ENCODE measurements around the gene TGFB1I1. TPM values are rescaled to one million over a fixed set of nuclear protein-coding genes. Genes with fewer than 3 reads are reported as not detected.
A peak's percentile ranks its signal among the peaks of the same experiment; 100 is the strongest.

The TGFB1I1 gene
- total and polyA plus RNA-seq, 2 of the 13 experiments (the other 11 are each of a cell fraction or from before 2014, with no cell fraction given), result 0.80 to 2.9 TPM

DNA sequence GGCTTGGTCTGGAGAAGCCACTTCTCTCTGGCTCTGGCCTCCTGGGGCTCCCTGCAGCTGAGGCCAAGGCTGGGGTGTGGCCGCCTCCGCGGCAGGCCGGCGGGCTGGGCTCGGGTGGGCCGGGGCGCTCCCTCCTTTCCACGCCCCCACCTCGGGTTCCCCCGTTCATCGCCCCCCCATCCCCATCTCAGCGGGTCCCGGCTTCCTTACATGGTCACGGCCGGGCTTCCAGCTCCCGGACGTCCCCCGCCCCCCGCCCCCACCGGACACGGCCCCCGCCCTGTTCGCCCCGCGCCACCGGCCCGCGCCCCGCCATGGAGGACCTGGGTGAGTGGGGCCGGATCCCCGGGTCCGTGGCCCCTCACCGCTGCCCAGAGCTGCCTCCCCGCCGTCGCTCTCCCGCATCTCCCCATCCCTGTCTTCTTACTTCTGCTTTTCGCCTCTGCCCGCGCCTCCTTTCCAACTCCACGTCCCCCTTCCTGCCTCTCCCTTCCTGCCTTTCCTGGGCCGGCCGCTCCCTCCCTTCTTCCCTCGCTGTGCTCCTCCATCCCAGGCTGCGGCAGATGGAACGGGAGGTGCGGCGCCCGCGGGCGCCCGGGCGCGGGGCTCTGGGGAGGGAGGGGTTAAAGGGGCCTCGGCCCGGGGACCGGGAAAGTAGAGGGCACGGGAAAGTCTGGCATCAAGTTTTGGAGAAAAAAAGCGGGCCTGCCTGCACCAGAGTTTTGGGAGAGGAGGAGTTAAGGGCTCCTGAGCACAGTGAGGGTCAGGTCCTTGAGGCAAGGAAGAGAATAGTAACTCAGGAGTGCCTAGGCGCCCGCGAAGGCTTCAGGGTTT lies at the start of gene TGFB1I1 (continued):
- TF ChIP-seq, protein P1, sequence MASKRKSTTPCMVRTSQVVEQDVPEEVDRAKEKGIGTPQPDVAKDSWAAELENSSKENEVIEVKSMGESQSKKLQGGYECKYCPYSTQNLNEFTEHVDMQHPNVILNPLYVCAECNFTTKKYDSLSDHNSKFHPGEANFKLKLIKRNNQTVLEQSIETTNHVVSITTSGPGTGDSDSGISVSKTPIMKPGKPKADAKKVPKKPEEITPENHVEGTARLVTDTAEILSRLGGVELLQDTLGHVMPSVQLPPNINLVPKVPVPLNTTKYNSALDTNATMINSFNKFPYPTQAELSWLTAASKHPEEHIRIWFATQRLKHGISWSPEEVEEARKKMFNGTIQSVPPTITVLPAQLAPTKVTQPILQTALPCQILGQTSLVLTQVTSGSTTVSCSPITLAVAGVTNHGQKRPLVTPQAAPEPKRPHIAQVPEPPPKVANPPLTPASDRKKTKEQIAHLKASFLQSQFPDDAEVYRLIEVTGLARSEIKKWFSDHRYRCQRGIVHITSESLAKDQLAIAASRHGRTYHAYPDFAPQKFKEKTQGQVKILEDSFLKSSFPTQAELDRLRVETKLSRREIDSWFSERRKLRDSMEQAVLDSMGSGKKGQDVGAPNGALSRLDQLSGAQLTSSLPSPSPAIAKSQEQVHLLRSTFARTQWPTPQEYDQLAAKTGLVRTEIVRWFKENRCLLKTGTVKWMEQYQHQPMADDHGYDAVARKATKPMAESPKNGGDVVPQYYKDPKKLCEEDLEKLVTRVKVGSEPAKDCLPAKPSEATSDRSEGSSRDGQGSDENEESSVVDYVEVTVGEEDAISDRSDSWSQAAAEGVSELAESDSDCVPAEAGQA (IDR thresholded peaks at IDR 0.05; ENCODE audit: low read depth), result no peak
- TF ChIP-seq, protein P1 (CRISPR knock-in tag; IDR thresholded peaks at IDR 0.05; ENCODE audit: borderline replicate concordance), result no peak
- TF ChIP-seq ZMAT3 (CRISPR knock-in tag; conservative IDR thresholded peaks at IDR 0.05) (no peak), PHF8 (CRISPR knock-in tag; IDR thresholded peaks at IDR 0.05) (0 out of 2 replicates have a peak, but pooled peaks have one; percentile 32), ZFYVE20 (CRISPR knock-in tag; IDR thresholded peaks at IDR 0.05; ENCODE audit: borderline replicate concordance, low read depth) (no peak), MLLT10 (CRISPR knock-in tag; IDR thresholded peaks at IDR 0.05) (no peak), POLR2AphosphoS5 (IDR thresholded peaks at IDR 0.05; ENCODE audit: low read depth, low read length) (no peak), KDM6A (CRISPR knock-in tag; IDR thresholded peaks at IDR 0.05; ENCODE audit: low read depth) (no peak), HES4 (CRISPR knock-in tag; IDR thresholded peaks at IDR 0.05; ENCODE audit: borderline replicate concordance) (0 out of 2 replicates have a peak, but pooled peaks have one; percentile 38), ZNF781 (CRISPR knock-in tag; IDR thresholded peaks at IDR 0.05; ENCODE audit: borderline replicate concordance, not compliant biosample characterization) (no peak), ZBTB42 (CRISPR knock-in tag; IDR thresholded peaks at IDR 0.05) (no peak), MEIS1 (CRISPR knock-in tag; IDR thresholded peaks at IDR 0.05; ENCODE audit: borderline replicate concordance) (no peak), MATR3 (CRISPR knock-in tag; IDR thresholded peaks at IDR 0.05) (no peak)
- TF ChIP-seq, protein P2, sequence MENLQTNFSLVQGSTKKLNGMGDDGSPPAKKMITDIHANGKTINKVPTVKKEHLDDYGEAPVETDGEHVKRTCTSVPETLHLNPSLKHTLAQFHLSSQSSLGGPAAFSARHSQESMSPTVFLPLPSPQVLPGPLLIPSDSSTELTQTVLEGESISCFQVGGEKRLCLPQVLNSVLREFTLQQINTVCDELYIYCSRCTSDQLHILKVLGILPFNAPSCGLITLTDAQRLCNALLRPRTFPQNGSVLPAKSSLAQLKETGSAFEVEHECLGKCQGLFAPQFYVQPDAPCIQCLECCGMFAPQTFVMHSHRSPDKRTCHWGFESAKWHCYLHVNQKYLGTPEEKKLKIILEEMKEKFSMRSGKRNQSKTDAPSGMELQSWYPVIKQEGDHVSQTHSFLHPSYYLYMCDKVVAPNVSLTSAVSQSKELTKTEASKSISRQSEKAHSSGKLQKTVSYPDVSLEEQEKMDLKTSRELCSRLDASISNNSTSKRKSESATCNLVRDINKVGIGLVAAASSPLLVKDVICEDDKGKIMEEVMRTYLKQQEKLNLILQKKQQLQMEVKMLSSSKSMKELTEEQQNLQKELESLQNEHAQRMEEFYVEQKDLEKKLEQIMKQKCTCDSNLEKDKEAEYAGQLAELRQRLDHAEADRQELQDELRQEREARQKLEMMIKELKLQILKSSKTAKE (CRISPR knock-in tag; IDR thresholded peaks at IDR 0.05; ENCODE audit: borderline replicate concordance), result no peak
- TF ChIP-seq, protein P3, sequence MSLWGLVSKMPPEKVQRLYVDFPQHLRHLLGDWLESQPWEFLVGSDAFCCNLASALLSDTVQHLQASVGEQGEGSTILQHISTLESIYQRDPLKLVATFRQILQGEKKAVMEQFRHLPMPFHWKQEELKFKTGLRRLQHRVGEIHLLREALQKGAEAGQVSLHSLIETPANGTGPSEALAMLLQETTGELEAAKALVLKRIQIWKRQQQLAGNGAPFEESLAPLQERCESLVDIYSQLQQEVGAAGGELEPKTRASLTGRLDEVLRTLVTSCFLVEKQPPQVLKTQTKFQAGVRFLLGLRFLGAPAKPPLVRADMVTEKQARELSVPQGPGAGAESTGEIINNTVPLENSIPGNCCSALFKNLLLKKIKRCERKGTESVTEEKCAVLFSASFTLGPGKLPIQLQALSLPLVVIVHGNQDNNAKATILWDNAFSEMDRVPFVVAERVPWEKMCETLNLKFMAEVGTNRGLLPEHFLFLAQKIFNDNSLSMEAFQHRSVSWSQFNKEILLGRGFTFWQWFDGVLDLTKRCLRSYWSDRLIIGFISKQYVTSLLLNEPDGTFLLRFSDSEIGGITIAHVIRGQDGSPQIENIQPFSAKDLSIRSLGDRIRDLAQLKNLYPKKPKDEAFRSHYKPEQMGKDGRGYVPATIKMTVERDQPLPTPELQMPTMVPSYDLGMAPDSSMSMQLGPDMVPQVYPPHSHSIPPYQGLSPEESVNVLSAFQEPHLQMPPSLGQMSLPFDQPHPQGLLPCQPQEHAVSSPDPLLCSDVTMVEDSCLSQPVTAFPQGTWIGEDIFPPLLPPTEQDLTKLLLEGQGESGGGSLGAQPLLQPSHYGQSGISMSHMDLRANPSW (CRISPR knock-in tag; IDR thresholded peaks at IDR 0.05; ENCODE audit: borderline replicate concordance), result no peak
- TF ChIP-seq, protein P4, sequence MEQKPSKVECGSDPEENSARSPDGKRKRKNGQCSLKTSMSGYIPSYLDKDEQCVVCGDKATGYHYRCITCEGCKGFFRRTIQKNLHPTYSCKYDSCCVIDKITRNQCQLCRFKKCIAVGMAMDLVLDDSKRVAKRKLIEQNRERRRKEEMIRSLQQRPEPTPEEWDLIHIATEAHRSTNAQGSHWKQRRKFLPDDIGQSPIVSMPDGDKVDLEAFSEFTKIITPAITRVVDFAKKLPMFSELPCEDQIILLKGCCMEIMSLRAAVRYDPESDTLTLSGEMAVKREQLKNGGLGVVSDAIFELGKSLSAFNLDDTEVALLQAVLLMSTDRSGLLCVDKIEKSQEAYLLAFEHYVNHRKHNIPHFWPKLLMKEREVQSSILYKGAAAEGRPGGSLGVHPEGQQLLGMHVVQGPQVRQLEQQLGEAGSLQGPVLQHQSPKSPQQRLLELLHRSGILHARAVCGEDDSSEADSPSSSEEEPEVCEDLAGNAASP (CRISPR knock-in tag; IDR thresholded peaks at IDR 0.05; ENCODE audit: borderline replicate concordance), result no peak
